HG03460 (cell line): ENCODE measurements around the gene SPDYE2B.
"Not testable (repeated sequence)": the region's sequence is repeated elsewhere in the genome, so short reads cannot be mapped to it uniquely, and the experiment has no call there.

Experiments used
- ATAC-seq: cut with Tn5 transposase; IDR thresholded peaks from one replicate; pipeline ENCODE4 v1.9.1; 2021; ENCODE audit not compliant: unreplicated experiment

Gene SPDYE2B

GRCh38 chr7:102642691-102643090, 7.4 kb upstream of the SPDYE2B start, which contains the start of gene UPK3BL1:
Gene UPK3BL1, minus strand, starts transcription at chr7:102642791. Its CDS starts 50 bp downstream, at chr7:102642741.
- not testable (repeated sequence) for ATAC-seq

GRCh38 chr7:102643404-102643803, 6.7 kb upstream of the SPDYE2B start:
- ATAC-seq: not testable (repeated sequence)

- ATAC-seq: not testable (repeated sequence)
Observed at GRCh38 chr7:102647813-102648212, 2.3 kb upstream of the SPDYE2B start.

GRCh38 chr7:102664765-102665164, 14.6 kb downstream of the SPDYE2B start:
- not testable (repeated sequence) for ATAC-seq

GRCh38 chr7:102666850-102667249, 16.7 kb downstream of the SPDYE2B start:
- ATAC-seq: not testable (repeated sequence)

GRCh38 chr7:102667523-102667922, 17.4 kb downstream of the SPDYE2B start:
- ATAC-seq: not testable (repeated sequence)

- ATAC-seq: peak; percentile 72
Observed at GRCh38 chr7:102671166-102671955, 21.2 kb downstream of the SPDYE2B start, which contains the start of gene POLR2J2. Gene POLR2J2, minus strand, starts transcription at chr7:102671663. Its CDS starts 62 bp downstream, at chr7:102671601.

- peak; percentile 31 for ATAC-seq
Observed at GRCh38 chr7:102671956-102672307, 21.8 kb downstream of the SPDYE2B start.

- not testable (repeated sequence) for ATAC-seq
Observed at GRCh38 chr7:102673447-102674067, 23.4 kb downstream of the SPDYE2B start.

GRCh38 chr7:102675545-102675944, 25.4 kb downstream of the SPDYE2B start:
- ATAC-seq: not testable (repeated sequence)

- not testable (repeated sequence) for ATAC-seq
Observed at GRCh38 chr7:102680780-102681179, 30.7 kb downstream of the SPDYE2B start.

- not testable (repeated sequence) for ATAC-seq
Observed at GRCh38 chr7:102682560-102682959, 32.4 kb downstream of the SPDYE2B start.

- ATAC-seq: peak; percentile 83
Observed at GRCh38 chr7:102688299-102689036, 38.3 kb downstream of the SPDYE2B start.

- peak; percentile 57 for ATAC-seq
Observed at GRCh38 chr7:102689436-102690282, 39.5 kb downstream of the SPDYE2B start.

- not testable (repeated sequence) for ATAC-seq
Observed at GRCh38 chr7:102690602-102691001, 40.5 kb downstream of the SPDYE2B start.

- ATAC-seq: not testable (repeated sequence)
Observed at GRCh38 chr7:102694008-102694407, 43.9 kb downstream of the SPDYE2B start.

GRCh38 chr7:102695033-102695552, 45.0 kb downstream of the SPDYE2B start:
- ATAC-seq: not testable (repeated sequence)

GRCh38 chr7:102696009-102696408, 45.9 kb downstream of the SPDYE2B start:
- not testable (repeated sequence) for ATAC-seq

GRCh38 chr7:102697642-102698512, 47.8 kb downstream of the SPDYE2B start:
- ATAC-seq: not testable (repeated sequence)
